ENCODE results near the gene NCKAP5. TPM values are rescaled to one million over a fixed set of nuclear protein-coding genes. Genes with fewer than 3 reads are reported as not detected.

Gene NCKAP5
- total and polyA plus RNA-seq, 9 of the 15 experiments (the other 6 are each of a cell fraction or from before 2014, with no cell fraction given) = not detected

- TF ChIP-seq REST (IDR thresholded peaks at IDR 0.05; ENCODE audit: borderline replicate concordance) = no peak
- TF ChIP-seq REST (CRISPR knock-in tag; IDR thresholded peaks at IDR 0.05; ENCODE audit: low read depth) = no peak
- TF ChIP-seq ZNF444 (CRISPR knock-in tag; IDR thresholded peaks at IDR 0.05) = no peak
- no peak for TF ChIP-seq HDAC8 (tag; IDR thresholded peaks at IDR 0.05)
- TF ChIP-seq PATZ1 (CRISPR knock-in tag; IDR thresholded peaks at IDR 0.05; ENCODE audit: borderline replicate concordance) = no peak
Measured at GRCh38 chr2:132645176-132645575, 923.1 kb downstream of the NCKAP5 start (continued).

All from K562 (cell line).